SKM-1 (cell line): Measurements from ENCODE around the gene PRDM16.
"Not testable (repeated sequence)": the region's sequence is repeated elsewhere in the genome, so short reads cannot be mapped to it uniquely, and the experiment has no call there.

ENCODE experiments used
- DNase-seq: peaks from one replicate; lab custom pipeline; 2025; ENCODE audit not compliant: unreplicated experiment; lab: John Stamatoyannopoulos, UW

Gene PRDM16

GRCh38 chr1:3237994-3238702, 169.1 kb downstream of the PRDM16 start:
- no peak for DNase-seq

- DNase-seq = no peak
Measured at GRCh38 chr1:3238703-3239278, 169.8 kb downstream of the PRDM16 start.

GRCh38 chr1:3239991-3240390, 171.0 kb downstream of the PRDM16 start:
- not testable (repeated sequence) for DNase-seq

- DNase-seq = no peak
Measured at GRCh38 chr1:3240524-3241235, 171.7 kb downstream of the PRDM16 start.

- DNase-seq = no peak
Measured at GRCh38 chr1:3241236-3241550, 172.2 kb downstream of the PRDM16 start.

GRCh38 chr1:3241673-3242407, 172.8 kb downstream of the PRDM16 start:
- DNase-seq = no peak

GRCh38 chr1:3242408-3243260, 173.6 kb downstream of the PRDM16 start:
- no peak for DNase-seq

GRCh38 chr1:3243304-3243703, 174.3 kb downstream of the PRDM16 start:
- no peak for DNase-seq

- DNase-seq = no peak
Measured at GRCh38 chr1:3244025-3244926, 175.3 kb downstream of the PRDM16 start.

GRCh38 chr1:3244927-3245315, 175.9 kb downstream of the PRDM16 start:
- no peak for DNase-seq

- DNase-seq = no peak
Measured at GRCh38 chr1:3245344-3245743, 176.3 kb downstream of the PRDM16 start.

GRCh38 chr1:3245768-3246167, 176.8 kb downstream of the PRDM16 start:
- DNase-seq = no peak

- DNase-seq = no peak
Measured at GRCh38 chr1:3246251-3246650, 177.2 kb downstream of the PRDM16 start.

- DNase-seq = no peak
Measured at GRCh38 chr1:3247521-3248121, 178.6 kb downstream of the PRDM16 start.

GRCh38 chr1:3248155-3249141, 179.4 kb downstream of the PRDM16 start:
- DNase-seq = no peak

- DNase-seq = no peak
Measured at GRCh38 chr1:3249231-3249630, 180.2 kb downstream of the PRDM16 start.

- DNase-seq = no peak
Measured at GRCh38 chr1:3249631-3250501, 180.9 kb downstream of the PRDM16 start.
